Prostate gland (tissue), 2 donors: ENCODE data around the gene ASIP. TPM values are rescaled to one million over a fixed set of nuclear protein-coding genes. Genes with fewer than 3 reads are reported as not detected.

Experiments
- DNase-seq: peaks from one replicate; pipeline ENCODE4 v3.0.0-alpha.2; 2019; ENCODE audit warnings: low spot score
- H3K27ac ChIP-seq, 2 donors: fragments of 200-600 bp; sonication (generic); 2 replicates each; pipeline ENCODE4 v1.5.1; 2017 to 2019
- H3K27me3 ChIP-seq: fragments of 200-600 bp; sonication (generic); replicated peaks from 2 replicates; pipeline ENCODE4 v1.5.1; 2019; ENCODE audit not compliant: insufficient read depth
- H3K36me3 ChIP-seq, 2 donors: fragments of 200-600 bp; sonication (generic); 1 replicate in 1 of 2; 2 replicates in 1 of 2; pipeline versions ENCODE4 v1.5.1 to v1.8.1; 2017 to 2019
- H3K4me1 ChIP-seq: fragments of 200-600 bp; sonication (generic); replicated peaks from 2 replicates; pipeline ENCODE4 v1.5.1; 2019
- H3K4me3 ChIP-seq, 2 donors: fragments of 200-600 bp; sonication (generic); 2 replicates each; pipeline ENCODE4 v1.5.1; 2017 to 2019
- H3K9me3 ChIP-seq: fragments of 200-600 bp; sonication (generic); 2 replicates; pipeline ENCODE4 v1.5.1; 2017
- CTCF ChIP-seq, 4 experiments: fragments of 200-600 bp in 2 of 4; fragments of 450-650 bp in 2 of 4; sonication (generic) in 2 of 4; IDR thresholded peaks; 1 replicate in 3 of 4; 2 replicates in 1 of 4; pipeline ENCODE4 v1.5.1; 2016 to 2019; ENCODE audit warnings: antibody characterized with exemption in 4 of 4, mild to moderate bottlenecking in 2 of 4, moderate library complexity in 2 of 4
- POLR2A ChIP-seq: fragments of 450-650 bp; IDR thresholded peaks from one replicate; pipeline ENCODE4 v1.6.1; 2016; ENCODE audit warnings: antibody characterized with exemption, mild to moderate bottlenecking
- POLR2AphosphoS5 ChIP-seq: sonication (generic); formaldehyde crosslinking; IDR thresholded peaks from one replicate; pipeline ENCODE4 v1.6.1; 2017; ENCODE audit warnings: antibody characterized with exemption
- WGBS: methylation state at CpG from one replicate; pipeline ENCODE4 v1.1.5; 2018; 5-methylcytosine and 5-hydroxymethylcytosine counted together
- intact Hi-C: fragments of 100-400 bp; cut with DNase I; formaldehyde crosslinking; loops from one replicate; pipeline ENCODE4 v1.14.2; 2022
- total RNA-seq, 2 donors: library from RNA; depleted of rRNA; stranded (reverse); fragments of >200 nt; gene quantifications; one replicate each; pipeline ENCODE4 v1.1.0, GENCODE V29; 2016

ASIP gene
- total RNA-seq, 2 donors from 2014 or later, result 3.6 TPM; not detected in 1

DNA sequence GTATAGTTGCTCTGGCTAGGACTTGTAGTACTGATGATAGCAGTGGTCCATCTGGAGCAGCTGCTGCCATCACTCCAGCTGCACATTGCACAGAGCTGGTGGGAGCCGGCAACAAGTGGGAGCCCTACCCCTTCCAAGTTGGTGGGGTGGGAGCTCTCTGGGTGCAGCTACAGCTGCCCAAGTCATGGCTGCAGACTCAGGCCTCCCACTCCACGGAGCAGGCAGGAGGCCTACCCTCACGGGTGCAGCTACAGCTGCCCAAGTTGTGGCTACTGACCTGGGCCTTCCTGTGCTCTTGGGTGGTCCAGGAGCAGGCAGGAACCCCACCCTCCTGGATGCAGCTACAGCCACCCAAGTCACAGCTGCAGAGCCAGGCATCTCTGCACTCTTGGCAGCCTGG, 32.1 kb upstream of the ASIP start:
- intact Hi-C loops, result no loop called here
- no peak overlapping the region for H3K27ac ChIP-seq
- no peaks in the 10 kb centered on the region for H3K27me3 ChIP-seq
- H3K9me3 ChIP-seq, result no peaks in the 10 kb centered on the region
- DNase-seq, result no peak
- 50% methylated on average over 3 of the region's 3 CpGs for WGBS
- no peak overlapping the region for H3K4me3 ChIP-seq
- no peaks in the 10 kb centered on the region for H3K36me3 ChIP-seq
- TF ChIP-seq POLR2AphosphoS5 (no peak), CTCF (IDR thresholded peaks at IDR 0.05) (no peak), POLR2A (no peak)
- no peaks in the 10 kb centered on the region for H3K4me1 ChIP-seq

DNA sequence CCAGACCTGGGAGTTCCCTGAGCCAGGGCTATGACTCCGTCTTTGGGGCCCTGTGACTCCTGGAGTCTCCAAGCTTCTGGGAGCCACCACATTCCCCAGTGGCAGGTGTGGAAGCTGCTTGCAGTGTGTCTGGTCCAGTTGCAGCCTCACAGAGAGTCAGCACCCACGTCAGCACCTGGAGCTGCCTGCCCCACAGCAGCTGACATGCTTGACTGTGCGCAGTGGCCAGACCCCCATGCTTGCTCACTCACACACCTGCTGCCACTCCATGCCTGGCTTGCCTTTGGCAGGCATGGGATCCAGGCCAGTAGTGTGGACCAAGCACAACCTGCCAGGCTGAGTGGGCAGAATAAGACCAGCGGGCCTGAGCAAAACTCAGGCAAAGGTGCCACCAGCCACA, 31.0 kb upstream of the ASIP start:
- TF ChIP-seq CTCF (IDR thresholded peaks at IDR 0.05) (no peak), POLR2AphosphoS5 (no peak), POLR2A (no peak)
- Histone ChIP-seq H3K27me3 (no peaks in the 10 kb centered on the region), H3K4me3 (no peak overlapping the region), H3K4me1 (no peaks in the 10 kb centered on the region), H3K9me3 (no peaks in the 10 kb centered on the region), H3K27ac (no peak overlapping the region), H3K36me3 (no peaks in the 10 kb centered on the region)
- intact Hi-C loops, result no loop called here
- no peak for DNase-seq
- 97% methylated on average over 4 of the region's 4 CpGs for WGBS

DNA sequence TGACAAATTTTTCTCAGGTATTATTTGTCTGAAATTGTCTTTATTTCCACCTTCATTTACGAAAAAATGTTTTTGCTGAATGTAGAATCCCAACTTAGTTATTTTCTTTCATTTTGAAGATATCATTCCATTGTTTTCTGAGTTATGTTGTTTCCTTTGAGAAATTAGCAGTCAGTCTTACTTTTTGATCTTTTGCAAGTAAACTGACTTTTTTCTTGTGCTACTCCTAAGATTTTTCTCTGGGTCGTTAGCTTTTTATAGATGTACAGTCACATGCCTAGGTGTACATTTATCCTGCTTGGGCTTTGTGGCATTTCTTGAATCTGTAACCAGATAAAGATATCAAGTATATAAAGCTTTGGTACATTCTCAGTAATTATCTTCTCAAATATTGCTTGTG, 29.6 kb upstream of the ASIP start:
- intact Hi-C loops, result no loop called here
- WGBS, result 76% methylated on average over 2 of the region's 2 CpGs
- TF ChIP-seq POLR2A (no peak), POLR2AphosphoS5 (no peak), CTCF (IDR thresholded peaks at IDR 0.05) (no peak)
- Histone ChIP-seq H3K9me3 (no peaks in the 10 kb centered on the region), H3K36me3 (no peaks in the 10 kb centered on the region), H3K4me3 (no peak overlapping the region), H3K27ac (no peak overlapping the region), H3K27me3 (no peaks in the 10 kb centered on the region), H3K4me1 (no peaks in the 10 kb centered on the region)
- DNase-seq, result no peak

DNA sequence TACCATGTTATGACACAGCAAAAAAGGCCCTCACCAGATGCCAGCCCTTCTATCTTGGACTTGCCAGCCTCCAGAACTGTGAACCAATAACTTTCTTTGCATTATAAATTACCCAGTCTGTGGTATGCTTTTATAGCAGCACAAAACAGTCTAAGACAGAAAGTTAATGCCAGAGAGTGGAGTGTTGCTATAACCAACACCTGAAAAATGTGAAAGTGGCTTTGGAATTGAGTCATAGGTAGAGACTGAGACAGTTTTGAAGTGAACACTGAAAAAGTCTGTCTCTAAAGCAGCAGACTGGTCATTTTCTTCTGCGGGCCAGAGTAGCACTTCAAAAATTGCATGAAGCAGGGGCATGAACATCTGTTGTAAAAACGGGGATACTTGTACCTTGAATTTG, 28.0 kb upstream of the ASIP start:
- 94% methylated on average over 2 of the region's 2 CpGs for WGBS
- intact Hi-C loops, result no loop called here
- H3K9me3 ChIP-seq, result no peaks in the 10 kb centered on the region
- H3K27ac ChIP-seq, result no peak overlapping the region
- H3K27me3 ChIP-seq, result no peaks in the 10 kb centered on the region
- TF ChIP-seq POLR2A (no peak), POLR2AphosphoS5 (no peak), CTCF (IDR thresholded peaks at IDR 0.05) (no peak)
- no peaks in the 10 kb centered on the region for H3K4me1 ChIP-seq
- no peak overlapping the region for H3K4me3 ChIP-seq
- H3K36me3 ChIP-seq, result no peaks in the 10 kb centered on the region
- DNase-seq, result no peak

DNA sequence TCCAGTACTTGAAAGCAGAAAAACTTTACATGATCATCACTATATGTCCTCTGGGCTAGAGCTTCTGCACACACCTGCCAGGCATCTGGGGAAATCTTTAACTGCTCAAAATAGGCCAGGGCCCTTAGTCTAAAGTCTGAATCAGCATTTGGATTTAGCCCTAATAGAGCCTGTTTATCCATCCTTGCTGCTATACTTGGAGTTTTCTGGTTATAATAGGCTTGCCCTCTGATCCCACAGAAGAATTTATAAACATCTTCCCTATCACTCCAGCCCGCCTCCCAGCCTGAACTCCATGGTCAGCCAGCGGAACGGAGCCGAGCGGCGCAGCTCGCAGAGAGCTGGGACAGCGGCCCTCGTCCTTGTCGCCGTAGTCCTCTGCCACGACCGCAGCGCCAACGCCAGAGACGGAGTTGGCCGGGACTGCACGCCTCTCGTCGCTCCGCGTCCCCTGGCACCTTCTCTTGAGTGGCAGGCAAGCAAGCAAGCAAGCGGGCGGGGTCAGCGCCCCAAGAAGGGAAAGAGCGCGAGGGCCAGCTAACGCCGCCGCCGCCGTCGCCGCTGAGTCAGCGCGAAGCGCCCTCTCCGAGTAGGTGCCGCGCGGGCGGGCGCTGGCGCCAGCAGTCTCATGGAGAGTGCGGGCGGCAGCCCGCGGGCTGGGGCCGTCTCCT, 25.4 kb upstream of the ASIP start:
- peak in 1 of 4 experiments; percentile 33 for TF ChIP-seq CTCF (IDR thresholded peaks at IDR 0.05)
- peak; percentile 66 for TF ChIP-seq POLR2AphosphoS5
- peak; percentile 26 for TF ChIP-seq POLR2A
- Histone ChIP-seq H3K27ac (peak overlapping the region; percentile 75 to 82), H3K4me1 (no peaks in the 10 kb centered on the region), H3K27me3 (no peaks in the 10 kb centered on the region), H3K4me3 (peak overlapping the region; percentile 36 to 43), H3K9me3 (no peaks in the 10 kb centered on the region), H3K36me3 (no peaks in the 10 kb centered on the region)
- peak; percentile 81 for DNase-seq
- WGBS, result 2% methylated on average over 49 of the region's 49 CpGs
- intact Hi-C loops, result no loop called here
